ENCODE measurements around the gene EIF2S3B. TPM values are rescaled to one million over a fixed set of nuclear protein-coding genes. Genes with fewer than 3 reads are reported as not detected.

The EIF2S3B gene
- total and polyA plus RNA-seq, 2 experiments from 2014 or later: 1.3 TPM; not detected in 1

- Histone ChIP-seq H3K79me2 (no peaks in the 10 kb centered on the region), H4K20me1 (ENCODE audit: insufficient read depth, poor library complexity, severe bottlenecking) (no peaks in the 10 kb centered on the region), H3K27me3 (no peaks in the 10 kb centered on the region), H3K4me1 (ENCODE audit: insufficient read depth) (no peaks in the 10 kb centered on the region), H3K9me2 (replicated peaks; ENCODE audit: insufficient read depth) (no peaks in the 10 kb centered on the region), H3K4me2 (no peak overlapping the region), H3K36me3 (replicated peaks; ENCODE audit: insufficient read depth, low read depth) (no peaks in the 10 kb centered on the region), H3K27ac (no peak overlapping the region), H3K4me3 (no peak overlapping the region), H2AFZ (no peak overlapping the region), H3K9me3 (ENCODE audit: low read depth) (peaks cover 4% of the 10 kb centered on the region)
- DNase-seq (ENCODE audit: low spot score): no peak
- WGBS (ENCODE audit: low lambda C conversion rate, missing lambda C conversion rate): 94% methylated on average over 2 of the region's 2 CpGs
- no peak for TF ChIP-seq EZH2 (IDR thresholded peaks at IDR 0.05; ENCODE audit: borderline replicate concordance)
- TF ChIP-seq CTCF (IDR thresholded peaks at IDR 0.05; ENCODE audit: poor library complexity): no peak
- TF ChIP-seq EZH2phosphoT487 (IDR thresholded peaks at IDR 0.05; ENCODE audit: low read depth, severe bottlenecking, unreplicated experiment): no peak
These were observed 35.1 kb downstream of the EIF2S3B start for GRCh38 chr12:10540776-10541205.

GRCh38 chr12:10543499-10543898 lies 37.8 kb downstream of the EIF2S3B start:
- WGBS (ENCODE audit: low lambda C conversion rate, missing lambda C conversion rate): 79% methylated on average over 7 of the region's 7 CpGs
- H3K36me3 ChIP-seq (replicated peaks; ENCODE audit: insufficient read depth, low read depth): no peaks in the 10 kb centered on the region
- H3K4me3 ChIP-seq: no peak overlapping the region
- peaks cover 4% of the 10 kb centered on the region for H3K9me3 ChIP-seq (ENCODE audit: low read depth)
- H3K9me2 ChIP-seq (replicated peaks; ENCODE audit: insufficient read depth): no peaks in the 10 kb centered on the region
- no peak for DNase-seq (ENCODE audit: low spot score)
- no peak overlapping the region for H2AFZ ChIP-seq
- H3K27me3 ChIP-seq: no peaks in the 10 kb centered on the region
- no peaks in the 10 kb centered on the region for H4K20me1 ChIP-seq (ENCODE audit: insufficient read depth, poor library complexity, severe bottlenecking)
- no peak for TF ChIP-seq CTCF (IDR thresholded peaks at IDR 0.05; ENCODE audit: poor library complexity)
- TF ChIP-seq EZH2 (IDR thresholded peaks at IDR 0.05; ENCODE audit: borderline replicate concordance): no peak
- no peak for TF ChIP-seq EZH2phosphoT487 (IDR thresholded peaks at IDR 0.05; ENCODE audit: low read depth, severe bottlenecking, unreplicated experiment)
- no peaks in the 10 kb centered on the region for H3K4me1 ChIP-seq (ENCODE audit: insufficient read depth)
- H3K4me2 ChIP-seq: no peak overlapping the region
- no peak overlapping the region for H3K27ac ChIP-seq
- no peaks in the 10 kb centered on the region for H3K79me2 ChIP-seq

- no peak overlapping the region for H3K4me3 ChIP-seq
- H3K9me3 ChIP-seq (ENCODE audit: low read depth): no peaks in the 10 kb centered on the region
- 96% methylated on average over 25 of the region's 25 CpGs for WGBS (ENCODE audit: low lambda C conversion rate, missing lambda C conversion rate)
- no peaks in the 10 kb centered on the region for H3K9me2 ChIP-seq (replicated peaks; ENCODE audit: insufficient read depth)
- no peaks in the 10 kb centered on the region for H3K79me2 ChIP-seq
- no peak overlapping the region for H2AFZ ChIP-seq
- no peaks in the 10 kb centered on the region for H3K36me3 ChIP-seq (replicated peaks; ENCODE audit: insufficient read depth, low read depth)
- DNase-seq (ENCODE audit: low spot score): no peak
- no peaks in the 10 kb centered on the region for H4K20me1 ChIP-seq (ENCODE audit: insufficient read depth, poor library complexity, severe bottlenecking)
- H3K27me3 ChIP-seq: no peaks in the 10 kb centered on the region
- H3K4me1 ChIP-seq (ENCODE audit: insufficient read depth): no peaks in the 10 kb centered on the region
- TF ChIP-seq EZH2 (IDR thresholded peaks at IDR 0.05; ENCODE audit: borderline replicate concordance): no peak
- TF ChIP-seq EZH2phosphoT487 (IDR thresholded peaks at IDR 0.05; ENCODE audit: low read depth, severe bottlenecking, unreplicated experiment): no peak
- no peak for TF ChIP-seq CTCF (IDR thresholded peaks at IDR 0.05; ENCODE audit: poor library complexity)
- no peak overlapping the region for H3K27ac ChIP-seq
- no peak overlapping the region for H3K4me2 ChIP-seq
These were observed 45.7 kb downstream of the EIF2S3B start for GRCh38 chr12:10551375-10551774.

GRCh38 chr12:10553148-10553547 lies 47.5 kb downstream of the EIF2S3B start:
- Histone ChIP-seq H3K4me2 (no peak overlapping the region), H3K27ac (no peak overlapping the region), H4K20me1 (ENCODE audit: insufficient read depth, poor library complexity, severe bottlenecking) (no peaks in the 10 kb centered on the region), H3K9me3 (ENCODE audit: low read depth) (no peaks in the 10 kb centered on the region), H3K4me3 (no peak overlapping the region), H3K36me3 (replicated peaks; ENCODE audit: insufficient read depth, low read depth) (no peaks in the 10 kb centered on the region), H3K9me2 (replicated peaks; ENCODE audit: insufficient read depth) (no peaks in the 10 kb centered on the region), H3K79me2 (no peaks in the 10 kb centered on the region), H3K4me1 (ENCODE audit: insufficient read depth) (no peaks in the 10 kb centered on the region), H3K27me3 (no peaks in the 10 kb centered on the region), H2AFZ (no peak overlapping the region)
- TF ChIP-seq EZH2 (IDR thresholded peaks at IDR 0.05; ENCODE audit: borderline replicate concordance) (no peak), EZH2phosphoT487 (IDR thresholded peaks at IDR 0.05; ENCODE audit: low read depth, severe bottlenecking, unreplicated experiment) (no peak), CTCF (IDR thresholded peaks at IDR 0.05; ENCODE audit: poor library complexity) (no peak)
- no peak for DNase-seq (ENCODE audit: low spot score)
- WGBS (ENCODE audit: low lambda C conversion rate, missing lambda C conversion rate): 89% methylated on average over 1 of the region's 1 CpG

Measured in hepatocyte (in vitro differentiated cells).